ENCODE measurements around the gene EXOC3.

GRCh38 chr5:514101-514485 lies 71.1 kb downstream of the EXOC3 start:
- TF ChIP-seq TAF1 (IDR thresholded peaks at IDR 0.05; ENCODE audit: low read depth) (no peak), CTCF (IDR thresholded peaks at IDR 0.05; ENCODE audit: poor library complexity, severe bottlenecking) (no peak)

Measured in neural cell (in vitro differentiated cells).